GM21381 (cell line): ENCODE data around the gene KRTAP6-1.

Experiments used
- ATAC-seq: cut with Tn5 transposase; IDR thresholded peaks from one replicate; pipeline ENCODE4 v1.9.1; 2021; ENCODE audit warnings: mild to moderate bottlenecking, moderate library complexity; ENCODE audit not compliant: unreplicated experiment

Gene KRTAP6-1

GRCh38 chr21:30613836-30614235, at the start of gene KRTAP6-1:
KRTAP6-1 (minus strand) TSS chr21:30613930; CDS start chr21:30613904, 26 bp downstream.
- ATAC-seq, result no peak

GRCh38 chr21:30652891-30653290, 39.2 kb upstream of the KRTAP6-1 start:
- ATAC-seq, result no peak

GRCh38 chr21:30646904-30647414, 33.2 kb upstream of the KRTAP6-1 start:
- no peak for ATAC-seq

GRCh38 chr21:30642564-30642963, 28.8 kb upstream of the KRTAP6-1 start, which contains the start of gene KRTAP20-3:
KRTAP20-3 (plus strand) TSS chr21:30642864.
- ATAC-seq, result no peak

- ATAC-seq, result no peak
These were observed 25.0 kb upstream of the KRTAP6-1 start for GRCh38 chr21:30638686-30639085.

GRCh38 chr21:30634906-30635305, 21.2 kb upstream of the KRTAP6-1 start, which contains the start of gene KRTAP20-2:
KRTAP20-2 (plus strand) TSS chr21:30635206; CDS start chr21:30635264, 58 bp downstream.
- no peak for ATAC-seq

- no peak for ATAC-seq
These were observed 15.5 kb upstream of the KRTAP6-1 start for GRCh38 chr21:30629200-30629599.

- no peak for ATAC-seq
These were observed 14.4 kb upstream of the KRTAP6-1 start for GRCh38 chr21:30628109-30628508.

GRCh38 chr21:30625449-30626165, 11.9 kb upstream of the KRTAP6-1 start:
- no peak for ATAC-seq

- no peak for ATAC-seq
These were observed 9.6 kb upstream of the KRTAP6-1 start for GRCh38 chr21:30623362-30623761.

- ATAC-seq, result no peak
These were observed 6.8 kb upstream of the KRTAP6-1 start, which contains the start of gene KRTAP20-4 for GRCh38 chr21:30620522-30620921. KRTAP20-4 (plus strand) TSS chr21:30620627.

GRCh38 chr21:30620080-30620479, 6.3 kb upstream of the KRTAP6-1 start:
- ATAC-seq, result no peak

- ATAC-seq, result no peak
These were observed 2.4 kb upstream of the KRTAP6-1 start, which contains the start of gene KRTAP20-1 for GRCh38 chr21:30616125-30616524. KRTAP20-1 (plus strand) TSS chr21:30616425; CDS start chr21:30616455, 30 bp downstream.

GRCh38 chr21:30615199-30615598, 1.5 kb upstream of the KRTAP6-1 start:
- ATAC-seq, result no peak

- no peak for ATAC-seq
These were observed 1.6 kb downstream of the KRTAP6-1 start for GRCh38 chr21:30612132-30612531.

- ATAC-seq, result no peak
These were observed 7.8 kb downstream of the KRTAP6-1 start for GRCh38 chr21:30605968-30606367.

GRCh38 chr21:30600787-30601186, 12.9 kb downstream of the KRTAP6-1 start, which contains the start of gene KRTAP22-1:
KRTAP22-1 (plus strand) TSS chr21:30601087.
- ATAC-seq, result no peak

- no peak for ATAC-seq
These were observed 14.9 kb downstream of the KRTAP6-1 start, which contains the start of gene KRTAP6-2 for GRCh38 chr21:30598802-30599201. KRTAP6-2 (minus strand) TSS chr21:30598902; CDS start chr21:30598874, 28 bp downstream.

GRCh38 chr21:30592140-30592539, 21.6 kb downstream of the KRTAP6-1 start, which contains the start of gene KRTAP6-3:
KRTAP6-3 (plus strand) TSS chr21:30592440; CDS start chr21:30592446, 6 bp downstream.
- no peak for ATAC-seq

- no peak for ATAC-seq
These were observed 23.4 kb downstream of the KRTAP6-1 start, which contains the start of gene KRTAP22-2 for GRCh38 chr21:30590297-30590696. KRTAP22-2 (minus strand) TSS chr21:30590397.

GRCh38 chr21:30582870-30583269, 30.9 kb downstream of the KRTAP6-1 start:
- no peak for ATAC-seq

- ATAC-seq, result no peak
These were observed 33.6 kb downstream of the KRTAP6-1 start for GRCh38 chr21:30580132-30580531.
